Ishikawa (cell line): ENCODE measurements around the gene PTGER4.

Source experiments
- CEBPB ChIP-seq: IDR thresholded peaks from 2 replicates; pipeline ENCODE4 v1.6.1; 2012
- CREB1 ChIP-seq: IDR thresholded peaks from 2 replicates; pipeline ENCODE4 v1.6.1; 2012; ENCODE audit warnings: low read depth
- EGR1 ChIP-seq: IDR thresholded peaks from 2 replicates; pipeline ENCODE4 v1.6.1; 2012
- EP300 ChIP-seq: IDR thresholded peaks from 2 replicates; pipeline ENCODE4 v1.6.1; 2012; ENCODE audit warnings: borderline replicate concordance
- FOXM1 ChIP-seq: IDR thresholded peaks from 2 replicates; pipeline ENCODE4 v1.6.1; 2012; ENCODE audit warnings: low read depth, borderline replicate concordance
- NFIC ChIP-seq: IDR thresholded peaks from 2 replicates; pipeline ENCODE4 v1.6.1; 2012
- RAD21 ChIP-seq: IDR thresholded peaks from 2 replicates; pipeline ENCODE4 v1.6.1; 2012; ENCODE audit warnings: low read depth
- TAF1 ChIP-seq: IDR thresholded peaks from 2 replicates; pipeline ENCODE4 v1.6.1; 2012; ENCODE audit warnings: low read depth, mild to moderate bottlenecking
- TCF12 ChIP-seq: IDR thresholded peaks from 2 replicates; pipeline ENCODE4 v1.6.1; 2012; ENCODE audit warnings: low read depth
- TEAD4 ChIP-seq: IDR thresholded peaks from 2 replicates; pipeline ENCODE4 v1.6.1; 2012
- YY1 ChIP-seq: IDR thresholded peaks from 2 replicates; pipeline ENCODE4 v1.6.1; 2012; ENCODE audit warnings: low read depth
- ZBTB7A ChIP-seq: IDR thresholded peaks from 2 replicates; pipeline ENCODE4 v1.6.1; 2012; ENCODE audit warnings: low read depth
- TF ChIP-seq, protein P1 (sequence below): IDR thresholded peaks from 2 replicates; pipeline ENCODE4 v1.6.1; 2012
- TF ChIP-seq, protein P2 (sequence below): IDR thresholded peaks from 2 replicates; pipeline ENCODE4 v1.6.1; 2012; ENCODE audit warnings: low read depth, mild to moderate bottlenecking
- TF ChIP-seq, protein P3 (sequence below): IDR thresholded peaks from 2 replicates; pipeline ENCODE4 v1.6.1; 2012

PTGER4 gene

DNA sequence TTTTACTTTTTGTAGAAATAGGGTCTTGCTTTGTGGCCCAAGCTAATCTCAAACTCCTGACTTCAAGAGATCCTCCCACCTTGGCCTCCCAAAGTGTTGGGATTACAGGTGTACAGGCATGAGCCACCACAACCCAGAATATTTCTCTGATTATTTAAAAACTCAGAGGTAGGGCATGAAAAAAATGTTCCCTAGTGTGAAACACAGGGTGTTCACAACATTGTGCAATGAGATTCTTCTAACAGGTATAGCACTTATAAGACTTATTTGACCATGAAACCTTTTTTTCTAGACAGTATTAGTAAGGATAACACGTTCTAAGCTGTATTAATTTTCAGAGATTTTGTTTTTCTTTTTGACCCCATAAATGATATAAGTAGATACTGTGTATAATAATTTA is 13.1 kb upstream of the PTGER4 start:
- TF ChIP-seq YY1: no peak
- TF ChIP-seq CREB1: no peak
- no peak for TF ChIP-seq ZBTB7A
- no peak for TF ChIP-seq NFIC

DNA sequence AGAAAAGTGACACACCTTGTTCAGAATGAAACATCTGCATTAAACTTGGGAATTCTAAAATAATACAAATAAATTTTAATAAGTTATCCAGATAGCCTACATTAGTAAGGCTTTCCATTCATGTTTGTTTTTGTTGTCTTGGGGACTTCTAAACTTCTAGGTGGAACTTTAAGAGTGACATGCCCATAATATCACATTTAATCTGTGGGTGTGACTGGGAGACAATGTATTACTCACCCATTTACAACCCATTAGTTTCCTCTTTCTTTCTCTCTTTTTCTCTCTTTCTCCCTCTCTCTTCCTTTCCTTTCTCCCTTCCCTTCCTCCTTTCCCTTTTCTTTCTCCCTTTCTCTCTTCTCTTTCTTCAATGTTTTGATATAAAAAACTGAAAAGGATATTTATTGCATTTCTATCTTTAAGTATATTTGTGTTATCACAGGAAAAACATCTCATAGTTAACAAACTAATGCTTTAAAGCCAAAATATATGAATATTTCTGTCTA is 12.5 kb upstream of the PTGER4 start:
- TF ChIP-seq EP300 (no peak), ZBTB7A (no peak), EGR1 (no peak), RAD21 (no peak), CREB1 (no peak), FOXM1 (no peak), YY1 (no peak), CEBPB (no peak), TAF1 (no peak), NFIC (no peak), TCF12 (no peak)
- TF ChIP-seq, protein P1, sequence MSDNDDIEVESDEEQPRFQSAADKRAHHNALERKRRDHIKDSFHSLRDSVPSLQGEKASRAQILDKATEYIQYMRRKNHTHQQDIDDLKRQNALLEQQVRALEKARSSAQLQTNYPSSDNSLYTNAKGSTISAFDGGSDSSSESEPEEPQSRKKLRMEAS: no peak
- TF ChIP-seq, protein P2, sequence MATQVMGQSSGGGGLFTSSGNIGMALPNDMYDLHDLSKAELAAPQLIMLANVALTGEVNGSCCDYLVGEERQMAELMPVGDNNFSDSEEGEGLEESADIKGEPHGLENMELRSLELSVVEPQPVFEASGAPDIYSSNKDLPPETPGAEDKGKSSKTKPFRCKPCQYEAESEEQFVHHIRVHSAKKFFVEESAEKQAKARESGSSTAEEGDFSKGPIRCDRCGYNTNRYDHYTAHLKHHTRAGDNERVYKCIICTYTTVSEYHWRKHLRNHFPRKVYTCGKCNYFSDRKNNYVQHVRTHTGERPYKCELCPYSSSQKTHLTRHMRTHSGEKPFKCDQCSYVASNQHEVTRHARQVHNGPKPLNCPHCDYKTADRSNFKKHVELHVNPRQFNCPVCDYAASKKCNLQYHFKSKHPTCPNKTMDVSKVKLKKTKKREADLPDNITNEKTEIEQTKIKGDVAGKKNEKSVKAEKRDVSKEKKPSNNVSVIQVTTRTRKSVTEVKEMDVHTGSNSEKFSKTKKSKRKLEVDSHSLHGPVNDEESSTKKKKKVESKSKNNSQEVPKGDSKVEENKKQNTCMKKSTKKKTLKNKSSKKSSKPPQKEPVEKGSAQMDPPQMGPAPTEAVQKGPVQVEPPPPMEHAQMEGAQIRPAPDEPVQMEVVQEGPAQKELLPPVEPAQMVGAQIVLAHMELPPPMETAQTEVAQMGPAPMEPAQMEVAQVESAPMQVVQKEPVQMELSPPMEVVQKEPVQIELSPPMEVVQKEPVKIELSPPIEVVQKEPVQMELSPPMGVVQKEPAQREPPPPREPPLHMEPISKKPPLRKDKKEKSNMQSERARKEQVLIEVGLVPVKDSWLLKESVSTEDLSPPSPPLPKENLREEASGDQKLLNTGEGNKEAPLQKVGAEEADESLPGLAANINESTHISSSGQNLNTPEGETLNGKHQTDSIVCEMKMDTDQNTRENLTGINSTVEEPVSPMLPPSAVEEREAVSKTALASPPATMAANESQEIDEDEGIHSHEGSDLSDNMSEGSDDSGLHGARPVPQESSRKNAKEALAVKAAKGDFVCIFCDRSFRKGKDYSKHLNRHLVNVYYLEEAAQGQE: no peak
- TF ChIP-seq, protein P3, sequence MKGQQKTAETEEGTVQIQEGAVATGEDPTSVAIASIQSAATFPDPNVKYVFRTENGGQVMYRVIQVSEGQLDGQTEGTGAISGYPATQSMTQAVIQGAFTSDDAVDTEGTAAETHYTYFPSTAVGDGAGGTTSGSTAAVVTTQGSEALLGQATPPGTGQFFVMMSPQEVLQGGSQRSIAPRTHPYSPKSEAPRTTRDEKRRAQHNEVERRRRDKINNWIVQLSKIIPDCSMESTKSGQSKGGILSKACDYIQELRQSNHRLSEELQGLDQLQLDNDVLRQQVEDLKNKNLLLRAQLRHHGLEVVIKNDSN: no peak

DNA sequence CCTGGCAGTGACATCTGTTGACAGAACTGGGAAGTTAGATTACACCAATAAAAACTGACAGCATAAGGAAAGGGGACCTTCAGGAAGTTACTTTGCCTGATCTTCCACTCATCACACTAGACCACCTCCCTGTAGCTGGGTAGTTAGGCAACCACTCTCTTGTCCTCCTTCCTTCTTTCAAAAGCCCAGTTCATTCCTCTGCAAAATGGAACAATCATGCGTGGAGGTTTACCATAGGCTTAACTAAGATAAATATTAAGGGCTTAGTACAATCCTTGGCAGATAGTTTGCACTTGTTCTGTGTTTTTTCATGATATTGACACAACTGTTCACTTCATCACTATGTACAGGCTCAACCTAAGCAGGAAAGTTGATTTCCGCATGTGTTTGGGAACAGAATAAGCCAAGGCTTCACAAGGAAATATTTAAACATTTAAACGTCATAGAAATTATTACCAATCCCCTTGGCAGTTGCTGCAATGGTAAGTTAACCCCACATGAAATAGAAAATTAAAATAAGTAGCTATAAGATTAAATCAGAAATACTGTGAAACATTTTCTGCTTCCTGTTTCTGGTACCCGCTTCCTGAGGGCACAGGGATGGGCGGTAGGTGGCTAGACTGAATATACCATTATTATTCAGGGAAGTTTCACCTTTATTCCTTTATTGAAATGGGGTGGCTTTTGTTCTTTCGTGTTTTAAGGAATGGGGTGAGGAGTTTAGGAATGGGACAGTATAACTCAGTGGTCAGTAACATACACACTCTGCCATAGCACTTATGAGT is 9.9 kb upstream of the PTGER4 start:
- TF ChIP-seq ZBTB7A (no peak), YY1 (no peak), NFIC (no peak), CREB1 (no peak), TAF1 (no peak), FOXM1 (no peak), CEBPB (no peak), TCF12 (no peak), EP300 (no peak)
- TF ChIP-seq, protein P1: no peak
- TF ChIP-seq, protein P2: no peak
- TF ChIP-seq, protein P3: no peak

DNA sequence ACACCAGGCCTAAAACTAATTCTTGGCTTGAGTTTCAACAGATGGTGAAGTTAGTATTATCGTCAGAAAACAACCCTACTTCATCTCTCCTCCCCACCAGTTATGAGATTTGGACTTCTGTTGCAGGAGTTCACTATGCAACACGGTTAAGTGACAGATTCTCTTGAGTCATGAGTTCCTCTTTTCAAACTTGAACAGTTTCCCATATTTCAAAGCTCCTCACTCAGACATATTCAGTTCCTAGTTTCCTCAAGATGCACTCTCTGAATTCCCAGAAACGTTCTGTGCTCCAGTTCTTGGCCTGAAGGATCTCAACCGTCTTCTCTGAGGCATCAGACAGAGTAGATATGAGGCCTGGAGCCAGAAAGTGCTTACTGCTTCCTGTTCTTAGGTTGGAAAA is 7.3 kb upstream of the PTGER4 start:
- TF ChIP-seq, protein P3: no peak
- TF ChIP-seq CREB1: no peak
- no peak for TF ChIP-seq FOXM1
- TF ChIP-seq, protein P2: no peak
- no peak for TF ChIP-seq NFIC
- no peak for TF ChIP-seq EGR1
- TF ChIP-seq TCF12: no peak
- TF ChIP-seq RAD21: no peak
- no peak for TF ChIP-seq ZBTB7A
- no peak for TF ChIP-seq YY1
- TF ChIP-seq, protein P1: no peak
- TF ChIP-seq TEAD4: no peak
- no peak for TF ChIP-seq TAF1
- no peak for TF ChIP-seq CEBPB
- no peak for TF ChIP-seq EP300
